Left lung (tissue), 10 donors: ENCODE measurements around the gene MS4A18. TPM values are rescaled to one million over a fixed set of nuclear protein-coding genes. Genes with fewer than 3 reads are reported as not detected.

Experiments
- ATAC-seq: fragments of 200-7000 bp; cut with Tn5 transposase; one replicate; pipeline ENCODE4 v1.9.1; 2020; ENCODE audit warnings: moderate library complexity
- DNase-seq, 4 donors: peaks; one replicate each; pipeline ENCODE4 v3.0.0-alpha.2; 2013 to 2020
- H3K27ac ChIP-seq, 2 donors: fragments of 200-600 bp; sonication (generic) in 1 of 2; one replicate each; pipeline versions ENCODE4 v1.5.0 to v1.8.0; 2020 to 2021
- H3K27me3 ChIP-seq, 2 donors: fragments of 200-600 bp; sonication (generic) in 1 of 2; one replicate each; pipeline versions ENCODE4 v1.5.0 to v1.8.0; 2020 to 2021
- H3K36me3 ChIP-seq, 2 donors: fragments of 200-600 bp; sonication (generic) in 1 of 2; one replicate each; pipeline versions ENCODE4 v1.5.0 to v1.8.0; 2020 to 2021
- H3K4me1 ChIP-seq, 2 donors: fragments of 200-600 bp; one replicate each; pipeline ENCODE4 v1.8.0; 2021
- H3K4me3 ChIP-seq, 2 donors: fragments of 200-600 bp; sonication (generic) in 1 of 2; one replicate each; pipeline versions ENCODE4 v1.5.0 to v1.8.0; 2020 to 2021; ENCODE audit warnings: mild to moderate bottlenecking in 1 of 2
- H3K9me3 ChIP-seq, 2 donors: fragments of 200-600 bp; sonication (generic) in 1 of 2; one replicate each; pipeline versions ENCODE4 v1.5.0 to v1.8.0; 2020 to 2021
- CTCF ChIP-seq, 2 donors: fragments of 200-600 bp; sonication (generic) in 1 of 2; IDR thresholded peaks; one replicate each; pipeline versions ENCODE4 v1.5.0 to v1.8.0; 2021; ENCODE audit warnings: antibody characterized with exemption in 2 of 2
- intact Hi-C, 2 donors: fragments of 100-400 bp; cut with DNase I; formaldehyde crosslinking; loops; one replicate each; pipeline versions ENCODE4 v1.11.2 to v1.14.2; 2022
- polyA plus RNA-seq, 6 donors: library from polyadenylated mRNA; unstranded; fragments of 120-200 nt; gene quantifications; one replicate each; pipeline ENCODE4 v1.2.1, GENCODE V29; 2013; ENCODE audit not compliant: insufficient read length in 6 of 6
- total RNA-seq, 2 donors: library from RNA; stranded (reverse); fragmentation: NEBNext Ultra II Directional; extraction: Animal tissue kit (Norgen Biotek cat#: 25700); gene quantifications; one replicate each; pipeline ENCODE4 v1.2.1, GENCODE V29; 2021
- donor health status: DM: no; HTN: yes; CAD: no.
- donor health status: DM: no; HTN: no; CAD: no.

The MS4A18 gene
- total and polyA plus RNA-seq, 8 donors, result not detected

- Histone ChIP-seq H3K4me3 (no peak overlapping the region), H3K36me3 (no peaks in the 10 kb centered on the region), H3K4me1 (no peaks in the 10 kb centered on the region), H3K27ac (no peak overlapping the region), H3K9me3 (peaks cover 0 to 8% of the 10 kb centered on the region in 2 donors), H3K27me3 (no peaks in the 10 kb centered on the region)
- intact Hi-C loops, result no loop called here
- DNase-seq (no peak), ATAC-seq (no peak)
- no peak for TF ChIP-seq CTCF (IDR thresholded peaks at IDR 0.05)
These were observed 5.8 kb upstream of the MS4A18 start for GRCh38 chr11:60718524-60719316.

- Histone ChIP-seq H3K4me1 (no peaks in the 10 kb centered on the region), H3K36me3 (no peaks in the 10 kb centered on the region), H3K4me3 (no peak overlapping the region), H3K9me3 (peaks cover 0 to 8% of the 10 kb centered on the region in 2 donors), H3K27ac (no peak overlapping the region), H3K27me3 (no peaks in the 10 kb centered on the region)
- no peak for DNase-seq
- no peak for ATAC-seq
- TF ChIP-seq CTCF (IDR thresholded peaks at IDR 0.05), result no peak
- intact Hi-C loops, result no loop called here
These were observed 5.1 kb upstream of the MS4A18 start for GRCh38 chr11:60719391-60719790.

- TF ChIP-seq CTCF (IDR thresholded peaks at IDR 0.05), result no peak
- DNase-seq (no peak), ATAC-seq (no peak)
- no peak overlapping the region for H3K27ac ChIP-seq
- H3K27me3 ChIP-seq, result no peaks in the 10 kb centered on the region
- no peak overlapping the region for H3K4me3 ChIP-seq
- peaks cover 0 to 8% of the 10 kb centered on the region in 2 donors for H3K9me3 ChIP-seq
- no peaks in the 10 kb centered on the region for H3K36me3 ChIP-seq
- H3K4me1 ChIP-seq, result no peaks in the 10 kb centered on the region
- intact Hi-C loops, result no loop called here
These were observed 4.1 kb upstream of the MS4A18 start for GRCh38 chr11:60720460-60720859.

GRCh38 chr11:60725592-60725991 is 1.1 kb downstream of the MS4A18 start:
- Histone ChIP-seq H3K27me3 (peaks cover 0 to 8% of the 10 kb centered on the region in 2 donors), H3K27ac (no peak overlapping the region), H3K4me1 (no peaks in the 10 kb centered on the region), H3K9me3 (no peaks in the 10 kb centered on the region), H3K4me3 (no peak overlapping the region), H3K36me3 (no peaks in the 10 kb centered on the region)
- intact Hi-C loops, result no loop called here
- ATAC-seq (no peak), DNase-seq (no peak)
- no peak for TF ChIP-seq CTCF (IDR thresholded peaks at IDR 0.05)

GRCh38 chr11:60731586-60731985 is 7.1 kb downstream of the MS4A18 start:
- DNase-seq (peak in 2 of 4 donors; percentile 22 to 23), ATAC-seq (no peak)
- TF ChIP-seq CTCF (IDR thresholded peaks at IDR 0.05), result no peak
- peaks cover 0 to 8% of the 10 kb centered on the region in 2 donors for H3K27me3 ChIP-seq
- H3K4me3 ChIP-seq, result no peak overlapping the region
- no peaks in the 10 kb centered on the region for H3K36me3 ChIP-seq
- H3K9me3 ChIP-seq, result no peaks in the 10 kb centered on the region
- intact Hi-C loops, result no loop called here
- H3K27ac ChIP-seq, result no peak overlapping the region
- H3K4me1 ChIP-seq, result no peaks in the 10 kb centered on the region
